KMS-11 (cell line): Measurements from ENCODE around the gene NME3.

Experiments
- H2AFZ ChIP-seq: fragments of 200-600 bp; sonication (generic); 2 replicates; pipeline ENCODE4 v1.6.1; 2016; ENCODE audit warnings: antibody characterized with exemption, mixed run types, low read depth
- H3K27ac ChIP-seq: fragments of 200-600 bp; sonication (generic); 2 replicates; pipeline ENCODE4 v1.6.1; 2016; ENCODE audit warnings: mild to moderate bottlenecking, mixed run types
- H3K27me3 ChIP-seq: fragments of 200-600 bp; sonication (generic); 2 replicates; pipeline ENCODE4 v1.6.1; 2017; ENCODE audit warnings: mild to moderate bottlenecking, low read depth, mixed run types, moderate library complexity; ENCODE audit not compliant: insufficient read depth
- H3K36me3 ChIP-seq: fragments of 200-600 bp; sonication (generic); 2 replicates; pipeline ENCODE4 v1.6.1; 2017; ENCODE audit warnings: mild to moderate bottlenecking, mixed run types; ENCODE audit not compliant: insufficient read depth
- H3K4me1 ChIP-seq: fragments of 200-600 bp; sonication (generic); 2 replicates; pipeline ENCODE4 v1.6.1; 2016; ENCODE audit warnings: mild to moderate bottlenecking, low read depth, mixed run types; ENCODE audit not compliant: poor library complexity, severe bottlenecking
- H3K4me2 ChIP-seq: fragments of 200-600 bp; sonication (generic); 2 replicates; pipeline ENCODE4 v1.7.0; 2016; ENCODE audit warnings: mild to moderate bottlenecking, mixed run types
- H3K4me3 ChIP-seq: fragments of 200-600 bp; sonication (generic); IDR thresholded peaks from 2 replicates; pipeline ENCODE4 v1.6.1; 2017; ENCODE audit warnings: low read depth, low read length, mixed read lengths; ENCODE audit not compliant: insufficient read depth
- H3K79me2 ChIP-seq: fragments of 200-600 bp; sonication (generic); 2 replicates; pipeline ENCODE4 v1.6.1; 2016; ENCODE audit warnings: low read depth, mixed run types; ENCODE audit not compliant: insufficient read depth
- H3K9ac ChIP-seq: fragments of 200-600 bp; sonication (generic); 2 replicates; pipeline ENCODE4 v1.6.1; 2016; ENCODE audit warnings: mild to moderate bottlenecking, mixed run types
- H4K20me1 ChIP-seq: fragments of 200-600 bp; sonication (generic); 2 replicates; pipeline ENCODE4 v1.6.1; 2016; ENCODE audit warnings: mild to moderate bottlenecking, mixed run types; ENCODE audit not compliant: insufficient read depth
- TF ChIP-seq, protein P1 (sequence below): fragments of 200-600 bp; sonication (generic); conservative IDR thresholded peaks from 2 replicates; pipeline ENCODE4 v1.6.1; 2017; ENCODE audit warnings: low read depth, mild to moderate bottlenecking, antibody characterized with exemption, low read length, moderate library complexity, mixed read lengths

The NME3 gene

DNA sequence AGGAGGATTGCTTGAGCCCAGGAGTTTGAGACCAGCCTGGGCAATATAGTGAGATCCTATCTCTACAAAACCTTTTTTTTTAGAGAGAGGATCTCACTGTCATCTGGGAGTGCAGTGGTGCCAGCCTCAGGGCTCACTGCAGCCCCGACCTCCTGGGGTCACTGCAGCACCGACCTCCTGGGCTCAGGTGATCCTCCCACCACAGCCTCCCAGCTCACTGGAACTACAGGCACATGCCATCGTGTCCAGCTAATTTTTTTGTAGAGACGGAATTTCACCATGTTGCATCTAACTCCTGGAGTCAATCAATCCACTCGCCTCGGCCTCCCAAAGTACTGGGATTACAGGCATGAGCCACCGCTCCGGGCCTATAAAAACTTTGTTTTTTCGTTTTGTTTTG lies 50.0 kb downstream of the NME3 start:
- peaks cover 43% of the 10 kb centered on the region for H3K79me2 ChIP-seq
- no peak overlapping the region for H3K9ac ChIP-seq
- TF ChIP-seq, protein P1, sequence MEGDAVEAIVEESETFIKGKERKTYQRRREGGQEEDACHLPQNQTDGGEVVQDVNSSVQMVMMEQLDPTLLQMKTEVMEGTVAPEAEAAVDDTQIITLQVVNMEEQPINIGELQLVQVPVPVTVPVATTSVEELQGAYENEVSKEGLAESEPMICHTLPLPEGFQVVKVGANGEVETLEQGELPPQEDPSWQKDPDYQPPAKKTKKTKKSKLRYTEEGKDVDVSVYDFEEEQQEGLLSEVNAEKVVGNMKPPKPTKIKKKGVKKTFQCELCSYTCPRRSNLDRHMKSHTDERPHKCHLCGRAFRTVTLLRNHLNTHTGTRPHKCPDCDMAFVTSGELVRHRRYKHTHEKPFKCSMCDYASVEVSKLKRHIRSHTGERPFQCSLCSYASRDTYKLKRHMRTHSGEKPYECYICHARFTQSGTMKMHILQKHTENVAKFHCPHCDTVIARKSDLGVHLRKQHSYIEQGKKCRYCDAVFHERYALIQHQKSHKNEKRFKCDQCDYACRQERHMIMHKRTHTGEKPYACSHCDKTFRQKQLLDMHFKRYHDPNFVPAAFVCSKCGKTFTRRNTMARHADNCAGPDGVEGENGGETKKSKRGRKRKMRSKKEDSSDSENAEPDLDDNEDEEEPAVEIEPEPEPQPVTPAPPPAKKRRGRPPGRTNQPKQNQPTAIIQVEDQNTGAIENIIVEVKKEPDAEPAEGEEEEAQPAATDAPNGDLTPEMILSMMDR, result no peak
- no peaks in the 10 kb centered on the region for H3K27me3 ChIP-seq
- no peak overlapping the region for H3K4me3 ChIP-seq
- H3K4me1 ChIP-seq, result peaks cover 38% of the 10 kb centered on the region
- H3K4me2 ChIP-seq, result peak overlapping the region; percentile 54; the same call in 1 of the 2 replicates
- no peaks in the 10 kb centered on the region for H4K20me1 ChIP-seq
- H3K27ac ChIP-seq, result no peak overlapping the region; the same call in 1 of the 2 replicates
- no peak overlapping the region for H2AFZ ChIP-seq
- H3K36me3 ChIP-seq, result no peaks in the 10 kb centered on the region
